OCI-LY7 (cell line): ENCODE data around the gene LCN12. TPM values are rescaled to one million over a fixed set of nuclear protein-coding genes. Genes with fewer than 3 reads are reported as not detected.

Experiments used
- BruUV-seq: library from RNA; stranded (reverse); fragments of 400-500 nt; replicated peaks from 2 replicates; lab custom pipeline; 2021; lab: Mats Ljungman, UMichigan
- CTCF ChIA-PET: fragments of 300-600 bp; sonication (Branson Sonifier 250); formaldehyde crosslinking; loops from one replicate; lab custom pipeline; 2022; ENCODE audit warnings: antibody characterized with exemption; ENCODE audit not compliant: unreplicated experiment; lab: Charles Lee
- POLR2A ChIA-PET: fragments of 300-600 bp; sonication (Branson Sonifier 250); formaldehyde crosslinking; loops from one replicate; lab custom pipeline; 2022; ENCODE audit warnings: antibody characterized with exemption; lab: Charles Lee
- DNase-seq: peaks from one replicate; pipeline ENCODE4 v3.0.0-alpha.2; 2015; ENCODE audit warnings: low spot score
- H2AFZ ChIP-seq: fragments of 200-600 bp; sonication (generic), shearing (Covaris generic); 2 replicates; pipeline ENCODE4 v1.6.1; 2014; ENCODE audit warnings: mild to moderate bottlenecking, antibody characterized with exemption, low read length, moderate library complexity
- H3K27ac ChIP-seq: fragments of 200-600 bp; sonication (generic); 2 replicates; pipeline ENCODE4 v1.5.1; 2014; ENCODE audit warnings: mixed run types, low read depth, mild to moderate bottlenecking, moderate library complexity, low read length, inconsistent platforms; ENCODE audit not compliant: poor library complexity, severe bottlenecking
- H3K36me3 ChIP-seq: fragments of 200-600 bp; sonication (generic); 2 replicates; pipeline ENCODE4 v1.6.1; 2014; ENCODE audit warnings: mild to moderate bottlenecking, antibody characterized with exemption, low read length, moderate library complexity, mixed read lengths; ENCODE audit not compliant: insufficient read depth
- H3K4me1 ChIP-seq: fragments of 200-600 bp; sonication (generic); 2 replicates; pipeline ENCODE4 v1.5.1; 2014; ENCODE audit warnings: mild to moderate bottlenecking, low read length; ENCODE audit not compliant: insufficient read depth, poor library complexity, severe bottlenecking
- H3K4me2 ChIP-seq: fragments of 200-600 bp; sonication (generic); 2 replicates; pipeline ENCODE4 v1.6.1; 2014; ENCODE audit warnings: mild to moderate bottlenecking, low read length
- H3K4me3 ChIP-seq: fragments of 200-600 bp; sonication (generic); 2 replicates; pipeline ENCODE4 v1.5.1; 2014; ENCODE audit warnings: mild to moderate bottlenecking, low read depth, low read length; ENCODE audit not compliant: poor library complexity, severe bottlenecking
- H3K79me2 ChIP-seq: fragments of 200-600 bp; sonication (generic); 2 replicates; pipeline ENCODE4 v1.6.1; 2016; ENCODE audit warnings: low read depth, mild to moderate bottlenecking, low read length, moderate library complexity, mixed read lengths; ENCODE audit not compliant: insufficient read depth
- H3K9me2 ChIP-seq: fragments of 200-600 bp; sonication (generic); 2 replicates; pipeline ENCODE4 v1.6.1; 2016; ENCODE audit warnings: mild to moderate bottlenecking, low read length, mixed read lengths; ENCODE audit not compliant: insufficient read depth
- H3K9me3 ChIP-seq: fragments of 200-600 bp; sonication (generic); 2 replicates; pipeline ENCODE4 v1.6.1; 2014; ENCODE audit warnings: mild to moderate bottlenecking, mixed run types, low read length, mixed read lengths
- H4K20me1 ChIP-seq: fragments of 200-600 bp; sonication (generic); 2 replicates; pipeline ENCODE4 v1.6.1; 2014; ENCODE audit warnings: mild to moderate bottlenecking, antibody characterized with exemption, low read length, moderate library complexity, mixed read lengths; ENCODE audit not compliant: insufficient read depth
- EZH2phosphoT487 ChIP-seq: fragments of 200-600 bp; sonication (generic); IDR thresholded peaks from 2 replicates; pipeline ENCODE4 v1.6.1; 2018; ENCODE audit warnings: low read depth, borderline replicate concordance, mild to moderate bottlenecking, mixed run types, antibody characterized with exemption, low read length, moderate library complexity, mixed read lengths
- intact Hi-C: fragments of 100-400 bp; cut with micrococcal nuclease; formaldehyde crosslinking; loops from one replicate; pipeline ENCODE4 v1.10.0; 2022; ENCODE audit not compliant: unreplicated experiment
- total RNA-seq, 2 experiments: library from RNA; depleted of rRNA in 1 of 2; stranded (reverse); fragments of >200 nt in 1 of 2; shearing (Covaris generic) in 1 of 2; gene quantifications; 2 replicates each; pipeline ENCODE4 v1.2.3, GENCODE V29; 2014 to 2022
- TF ChIP-seq, protein P1 (sequence below): fragments of 200-600 bp; sonication (generic); conservative IDR thresholded peaks from 2 replicates; pipeline ENCODE4 v1.5.1; 2014; ENCODE audit warnings: mild to moderate bottlenecking, antibody characterized with exemption, low read length, moderate library complexity, mixed read lengths

LCN12 gene
- total RNA-seq, 2 experiments from 2014 or later, result 0.95 to 3.7 TPM

DNA sequence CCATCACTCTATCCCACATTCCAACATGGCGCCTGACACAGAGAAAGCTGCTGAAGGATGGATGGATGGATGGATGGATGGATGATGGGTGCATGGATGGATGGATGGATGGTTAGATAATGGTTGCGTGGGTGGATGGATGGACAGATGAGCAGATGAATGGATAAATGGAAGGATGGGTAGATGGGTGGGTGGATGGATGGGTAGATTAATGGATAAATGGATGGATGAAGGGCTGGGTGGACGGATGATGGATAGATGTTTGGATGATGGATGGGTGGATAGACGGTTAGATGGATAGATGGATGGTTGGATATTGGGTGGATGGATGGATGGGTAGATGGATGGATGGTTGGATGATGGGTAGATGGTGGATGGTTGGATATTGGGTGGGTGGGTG is 4.5 kb downstream of the LCN12 start:
- BruUV-seq, result no TSS peak
- H3K4me1 ChIP-seq, result no peaks in the 10 kb centered on the region
- H3K36me3 ChIP-seq, result no peaks in the 10 kb centered on the region
- no peaks in the 10 kb centered on the region for H3K9me2 ChIP-seq
- no peak for DNase-seq
- no peak overlapping the region for H2AFZ ChIP-seq
- no peak overlapping the region for H3K4me3 ChIP-seq
- ChIA-PET CTCF (no interaction called here), POLR2A (no interaction called here)
- H3K79me2 ChIP-seq, result no peaks in the 10 kb centered on the region
- no peak for TF ChIP-seq EZH2phosphoT487
- no peaks in the 10 kb centered on the region for H3K9me3 ChIP-seq
- intact Hi-C loops, result no loop called here
- no peak overlapping the region for H3K4me2 ChIP-seq
- no peak overlapping the region for H3K27ac ChIP-seq
- H4K20me1 ChIP-seq, result no peaks in the 10 kb centered on the region

DNA sequence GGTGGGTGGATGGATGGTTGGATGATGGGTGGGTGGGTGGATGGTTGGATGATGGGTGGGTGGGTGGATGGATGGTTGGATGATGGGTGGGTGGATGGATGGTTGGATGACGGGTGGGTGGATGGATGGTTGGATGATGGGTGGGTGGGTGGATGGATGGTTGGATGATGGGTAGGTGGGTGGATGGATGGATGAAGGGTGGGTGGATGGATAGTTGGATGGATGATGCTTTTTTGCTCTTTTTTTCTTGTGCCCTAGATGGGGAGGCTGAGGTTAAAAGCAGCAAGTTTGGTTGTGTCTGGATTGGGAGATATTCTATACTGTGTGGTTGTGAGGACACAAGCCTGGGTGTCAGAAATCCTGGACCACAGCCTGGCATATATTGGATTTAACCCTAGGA is 5.4 kb downstream of the LCN12 start:
- no peaks in the 10 kb centered on the region for H3K79me2 ChIP-seq
- no TSS peak for BruUV-seq
- ChIA-PET CTCF (no interaction called here), POLR2A (no interaction called here)
- no peaks in the 10 kb centered on the region for H3K9me2 ChIP-seq
- no peak overlapping the region for H3K27ac ChIP-seq
- H2AFZ ChIP-seq, result no peak overlapping the region
- no peak overlapping the region for H3K4me2 ChIP-seq
- no peaks in the 10 kb centered on the region for H3K4me1 ChIP-seq
- H3K36me3 ChIP-seq, result no peaks in the 10 kb centered on the region
- TF ChIP-seq, protein P1, sequence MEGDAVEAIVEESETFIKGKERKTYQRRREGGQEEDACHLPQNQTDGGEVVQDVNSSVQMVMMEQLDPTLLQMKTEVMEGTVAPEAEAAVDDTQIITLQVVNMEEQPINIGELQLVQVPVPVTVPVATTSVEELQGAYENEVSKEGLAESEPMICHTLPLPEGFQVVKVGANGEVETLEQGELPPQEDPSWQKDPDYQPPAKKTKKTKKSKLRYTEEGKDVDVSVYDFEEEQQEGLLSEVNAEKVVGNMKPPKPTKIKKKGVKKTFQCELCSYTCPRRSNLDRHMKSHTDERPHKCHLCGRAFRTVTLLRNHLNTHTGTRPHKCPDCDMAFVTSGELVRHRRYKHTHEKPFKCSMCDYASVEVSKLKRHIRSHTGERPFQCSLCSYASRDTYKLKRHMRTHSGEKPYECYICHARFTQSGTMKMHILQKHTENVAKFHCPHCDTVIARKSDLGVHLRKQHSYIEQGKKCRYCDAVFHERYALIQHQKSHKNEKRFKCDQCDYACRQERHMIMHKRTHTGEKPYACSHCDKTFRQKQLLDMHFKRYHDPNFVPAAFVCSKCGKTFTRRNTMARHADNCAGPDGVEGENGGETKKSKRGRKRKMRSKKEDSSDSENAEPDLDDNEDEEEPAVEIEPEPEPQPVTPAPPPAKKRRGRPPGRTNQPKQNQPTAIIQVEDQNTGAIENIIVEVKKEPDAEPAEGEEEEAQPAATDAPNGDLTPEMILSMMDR, result no peak
- TF ChIP-seq EZH2phosphoT487, result no peak
- DNase-seq, result no peak
- H3K4me3 ChIP-seq, result no peak overlapping the region
- intact Hi-C loops, result no loop called here
- no peaks in the 10 kb centered on the region for H3K9me3 ChIP-seq
- H4K20me1 ChIP-seq, result no peaks in the 10 kb centered on the region

DNA sequence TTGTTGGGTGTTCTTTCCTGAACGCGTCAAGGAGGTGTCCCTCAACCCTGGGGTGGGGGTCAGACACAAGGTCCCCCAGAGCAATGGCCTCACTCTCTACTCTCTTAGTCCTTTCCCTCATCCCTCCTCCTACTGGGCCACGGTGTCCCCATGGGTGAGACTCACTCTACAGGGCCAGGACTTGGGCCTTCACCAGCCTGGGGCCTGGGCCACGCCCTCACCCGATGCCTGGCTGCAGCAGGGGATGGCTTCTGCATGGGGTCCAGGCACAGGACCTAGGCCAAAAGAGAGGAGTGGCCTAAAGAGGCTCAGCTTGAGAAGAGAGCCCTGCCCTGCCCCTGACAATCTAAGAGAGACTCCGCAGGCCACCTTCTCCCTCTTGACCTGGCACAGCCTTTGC is 5.8 kb downstream of the LCN12 start:
- Histone ChIP-seq H3K36me3 (no peaks in the 10 kb centered on the region), H3K27ac (no peak overlapping the region), H2AFZ (no peak overlapping the region), H3K79me2 (no peaks in the 10 kb centered on the region), H3K4me1 (no peaks in the 10 kb centered on the region), H3K4me2 (no peak overlapping the region), H3K9me2 (no peaks in the 10 kb centered on the region), H3K9me3 (no peaks in the 10 kb centered on the region), H3K4me3 (no peak overlapping the region), H4K20me1 (no peaks in the 10 kb centered on the region)
- TF ChIP-seq, protein P1, result no peak
- no peak for TF ChIP-seq EZH2phosphoT487
- POLR2A ChIA-PET, result interaction anchor here (0.6 kb wide), 1 partner anchor 34 kb away, joined by 4 read pairs; no protein-coding TSS in a partner anchor
- BruUV-seq, result no TSS peak
- intact Hi-C loops, result no loop called here
- DNase-seq, result no peak
- CTCF ChIA-PET, result no interaction called here
